GM19328 (cell line): ENCODE measurements around the gene CCDC47.
"Not testable (repeated sequence)": the region's sequence is repeated elsewhere in the genome, so short reads cannot be mapped to it uniquely, and the experiment has no call there.

Experiments
- ATAC-seq: cut with Tn5 transposase; IDR thresholded peaks from one replicate; pipeline ENCODE4 v1.9.1; 2021; ENCODE audit warnings: mild to moderate bottlenecking, moderate library complexity; ENCODE audit not compliant: unreplicated experiment

The CCDC47 gene

GRCh38 chr17:63773272-63774140 is at the start of gene CCDC47:
CCDC47 (minus strand) TSS chr17:63773597; CDS start chr17:63766175, 7,422 bp downstream.
- peak; percentile 83 for ATAC-seq

DNA sequence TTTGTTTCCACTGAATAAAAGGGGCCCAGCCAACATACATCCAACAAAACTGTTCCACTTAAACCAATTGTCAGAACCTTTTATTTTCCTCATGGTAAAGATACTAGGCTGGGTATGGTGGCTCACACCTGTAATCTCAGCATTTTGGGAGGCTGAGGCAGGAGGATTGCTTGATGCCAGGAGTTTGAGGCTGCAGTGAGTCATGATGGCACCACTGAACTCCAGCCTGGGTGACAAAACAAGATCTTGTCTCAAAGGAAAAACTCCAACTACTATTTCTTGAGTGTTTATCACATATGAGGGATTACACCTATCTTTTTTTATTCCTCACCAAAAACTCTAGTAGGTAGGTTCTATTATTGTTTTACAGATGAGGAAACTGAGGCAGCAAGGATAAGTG is 49.1 kb upstream of the CCDC47 start:
- ATAC-seq, result no peak

- no peak for ATAC-seq
These were observed 48.4 kb upstream of the CCDC47 start for GRCh38 chr17:63821804-63822203.

GRCh38 chr17:63820963-63821561 is 47.7 kb upstream of the CCDC47 start:
- ATAC-seq, result no peak

- no peak for ATAC-seq
These were observed 46.5 kb upstream of the CCDC47 start for GRCh38 chr17:63819585-63820537.

GRCh38 chr17:63819131-63819530 is 45.7 kb upstream of the CCDC47 start:
- ATAC-seq, result no peak

GRCh38 chr17:63817736-63818385 is 44.5 kb upstream of the CCDC47 start:
- ATAC-seq, result no peak

GRCh38 chr17:63816669-63817068 is 43.3 kb upstream of the CCDC47 start:
- ATAC-seq, result no peak

GRCh38 chr17:63816123-63816522 is 42.7 kb upstream of the CCDC47 start:
- no peak for ATAC-seq

GRCh38 chr17:63809970-63810369 is 36.6 kb upstream of the CCDC47 start:
- ATAC-seq, result no peak

- no peak for ATAC-seq
These were observed 32.2 kb upstream of the CCDC47 start for GRCh38 chr17:63805591-63805990.

DNA sequence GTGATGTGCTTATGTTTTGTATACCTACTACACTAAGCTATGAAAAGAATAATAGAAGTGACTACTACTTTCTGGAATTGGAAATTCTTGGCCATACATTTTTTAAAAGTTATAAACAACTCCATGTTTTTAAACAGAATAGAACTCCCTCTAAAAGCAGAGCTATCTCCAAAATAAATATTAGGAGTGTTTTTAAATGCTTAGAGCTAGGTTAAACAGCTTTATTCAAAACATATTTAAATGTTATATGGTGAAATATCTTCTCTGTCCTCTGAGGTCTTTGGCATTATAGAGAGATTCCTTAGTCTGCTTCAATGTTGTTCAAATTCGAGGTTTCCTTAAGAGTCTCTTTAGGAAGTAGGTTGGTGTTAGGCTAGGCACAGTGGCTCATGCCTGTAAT is 30.9 kb upstream of the CCDC47 start:
- no peak for ATAC-seq

GRCh38 chr17:63800783-63801182 is 27.4 kb upstream of the CCDC47 start:
- ATAC-seq, result no peak

- ATAC-seq, result no peak
These were observed 25.2 kb upstream of the CCDC47 start for GRCh38 chr17:63798572-63799106.

DNA sequence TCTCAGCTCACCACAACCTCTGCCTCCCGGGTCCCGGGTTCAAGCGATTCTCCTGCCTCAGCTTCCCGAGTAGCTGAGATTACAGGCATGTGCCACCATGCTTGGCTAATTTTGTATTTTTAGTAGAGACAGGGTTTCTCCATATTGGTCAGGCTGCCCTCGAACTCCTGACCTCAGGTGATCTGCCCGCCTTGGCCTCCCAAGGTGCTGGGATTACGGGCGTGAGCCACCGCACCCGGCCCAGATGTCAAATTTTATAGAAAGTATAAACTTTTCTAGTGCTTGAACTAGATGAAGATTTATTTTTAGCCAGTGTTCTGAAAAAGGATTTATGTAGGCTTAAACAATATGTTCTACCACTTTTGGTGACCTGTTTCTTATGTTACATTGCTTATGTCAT is 23.0 kb upstream of the CCDC47 start:
- ATAC-seq, result not testable (repeated sequence)

DNA sequence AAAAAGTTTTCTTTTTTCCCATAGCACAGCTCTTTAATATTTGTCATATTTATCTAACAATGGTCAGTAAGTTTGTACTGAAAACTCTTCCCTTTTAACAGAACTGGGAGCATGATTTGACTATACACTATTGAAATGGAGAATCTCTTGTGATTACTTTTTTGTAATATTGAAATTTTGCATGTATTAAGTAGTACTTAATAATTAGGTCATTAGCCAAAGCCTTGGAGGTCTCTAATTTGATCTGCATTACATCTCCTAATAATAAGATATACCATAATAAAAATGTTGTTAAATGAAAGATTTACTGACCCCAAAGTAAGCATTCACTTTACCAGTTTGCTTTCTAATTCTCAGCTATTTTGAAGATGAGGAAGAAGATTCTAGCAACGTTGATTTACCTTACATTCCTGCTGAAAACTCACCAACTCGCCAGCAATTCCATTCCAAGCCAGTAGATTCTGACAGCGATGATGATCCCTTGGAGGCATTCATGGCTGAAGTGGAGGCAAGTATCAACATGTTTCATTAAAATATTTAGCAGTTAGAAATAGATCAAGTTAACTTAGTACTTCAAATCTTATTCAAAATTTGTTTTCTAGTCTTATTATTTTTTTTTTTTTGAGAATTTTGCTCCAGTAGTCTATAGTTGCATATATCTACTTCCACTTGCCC is 18.8 kb upstream of the CCDC47 start:
- no peak for ATAC-seq

DNA sequence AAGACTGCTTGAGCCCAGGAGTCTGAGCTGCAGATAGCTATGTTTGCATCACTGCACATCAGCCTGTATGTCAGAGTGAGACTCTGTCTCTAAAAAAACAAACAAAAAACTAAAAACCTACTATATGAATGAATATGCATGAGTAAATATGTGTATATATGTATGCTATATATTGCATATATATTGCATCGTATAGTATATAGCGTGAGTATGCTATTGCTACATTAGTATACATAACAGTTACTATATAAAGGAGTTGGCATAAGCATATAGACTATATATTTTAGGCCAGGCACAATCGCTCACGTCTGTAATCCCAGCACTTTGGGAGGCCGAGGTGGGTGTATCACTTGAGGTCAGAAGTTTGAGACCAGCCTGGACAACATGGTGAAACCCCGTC is 16.7 kb upstream of the CCDC47 start:
- no peak for ATAC-seq

- ATAC-seq, result no peak
These were observed 13.7 kb upstream of the CCDC47 start for GRCh38 chr17:63786971-63787711.

DNA sequence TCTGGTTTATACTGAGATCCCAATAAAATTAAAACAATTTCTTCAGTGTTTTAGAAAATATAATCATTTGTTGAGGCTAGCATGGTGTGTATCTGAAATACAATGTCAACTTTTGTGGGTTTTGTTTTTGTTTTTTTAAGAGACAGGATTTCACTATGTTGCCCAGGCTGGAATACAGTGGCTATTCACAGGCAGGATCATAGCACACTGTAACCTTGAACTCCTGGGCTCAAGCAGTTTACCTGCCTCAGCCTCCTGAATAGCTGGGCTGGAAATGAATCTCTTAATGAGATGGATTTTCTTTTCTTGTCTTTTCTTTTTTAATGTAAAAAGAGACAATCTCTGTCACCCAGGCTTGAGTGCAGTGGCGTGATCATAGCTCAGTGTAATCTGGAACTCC is 12.7 kb upstream of the CCDC47 start:
- ATAC-seq, result no peak
